NCI-H69 (cell line): ENCODE data around the gene MRPL36.

Experiments
- DNase-seq: peaks from one replicate; lab custom pipeline; 2025; lab: John Stamatoyannopoulos, UW

The MRPL36 gene

GRCh38 chr5:1781726-1782384 lies 17.8 kb downstream of the MRPL36 start:
- no peak for DNase-seq

GRCh38 chr5:1781107-1781506 lies 18.5 kb downstream of the MRPL36 start:
- no peak for DNase-seq

- DNase-seq, result no peak
Observed at GRCh38 chr5:1780614-1780930, 19.1 kb downstream of the MRPL36 start.

GRCh38 chr5:1779782-1780613 lies 19.6 kb downstream of the MRPL36 start:
- DNase-seq, result no peak

- DNase-seq, result no peak
Observed at GRCh38 chr5:1779021-1779680, 20.5 kb downstream of the MRPL36 start.

- DNase-seq, result no peak
Observed at GRCh38 chr5:1778138-1779020, 21.3 kb downstream of the MRPL36 start.

GRCh38 chr5:1777281-1778137 lies 22.1 kb downstream of the MRPL36 start:
- no peak for DNase-seq

- DNase-seq, result no peak
Observed at GRCh38 chr5:1776831-1777230, 22.8 kb downstream of the MRPL36 start.

- DNase-seq, result peak; percentile 34
Observed at GRCh38 chr5:1772634-1773033, 27.0 kb downstream of the MRPL36 start.

GRCh38 chr5:1771149-1772065 lies 28.2 kb downstream of the MRPL36 start:
- DNase-seq, result peak; percentile 11

- DNase-seq, result no peak
Observed at GRCh38 chr5:1770443-1770802, 29.2 kb downstream of the MRPL36 start.

GRCh38 chr5:1769752-1770442 lies 29.7 kb downstream of the MRPL36 start:
- no peak for DNase-seq

GRCh38 chr5:1769017-1769640 lies 30.5 kb downstream of the MRPL36 start:
- DNase-seq, result no peak

- no peak for DNase-seq
Observed at GRCh38 chr5:1768283-1769000, 31.2 kb downstream of the MRPL36 start.

- DNase-seq, result no peak
Observed at GRCh38 chr5:1767524-1768282, 31.9 kb downstream of the MRPL36 start.

GRCh38 chr5:1765880-1766235 lies 33.8 kb downstream of the MRPL36 start:
- DNase-seq, result no peak

GRCh38 chr5:1765141-1765879 lies 34.3 kb downstream of the MRPL36 start:
- no peak for DNase-seq
